GM12873 (cell line): Measurements from ENCODE around the gene GRAP2.

ENCODE experiments used
- CTCF ChIP-seq: IDR thresholded peaks from 2 replicates; pipeline ENCODE4 v1.5.1; 2012; ENCODE audit warnings: low read depth, mild to moderate bottlenecking, moderate library complexity, low read length, control low read depth; ENCODE audit not compliant: insufficient read depth; ENCODE audit errors: missing control alignments

The GRAP2 gene

GRCh38 chr22:39900306-39901227 lies at the start of gene GRAP2:
Gene GRAP2, plus strand, starts transcription at chr22:39901084. Its CDS starts 46,023 bp downstream, at chr22:39947107.
- TF ChIP-seq CTCF = no peak

GRCh38 chr22:39851606-39852315 lies 49.1 kb upstream of the GRAP2 start:
- TF ChIP-seq CTCF = no peak

- no peak for TF ChIP-seq CTCF
Measured at GRCh38 chr22:39852799-39853198, 48.1 kb upstream of the GRAP2 start.

- TF ChIP-seq CTCF = no peak
Measured at GRCh38 chr22:39856588-39856987, 44.3 kb upstream of the GRAP2 start.

- TF ChIP-seq CTCF = no peak
Measured at GRCh38 chr22:39859903-39860588, 40.8 kb upstream of the GRAP2 start.

GRCh38 chr22:39868741-39869140 lies 32.1 kb upstream of the GRAP2 start:
- TF ChIP-seq CTCF = no peak
